Measurements from ENCODE around the gene SRSF8. TPM values are rescaled to one million over a fixed set of nuclear protein-coding genes. Genes with fewer than 3 reads are reported as not detected.

The SRSF8 gene
- polyA plus RNA-seq, 3 donors, result 68.3 to 72.1 (median 71.6) TPM

GRCh38 chr11:95067039-95067840 lies 521 bp downstream of the SRSF8 start:
- DNase-seq (ENCODE audit: low read depth in 3 of 3, low spot score in 2 of 3), result peak; percentile 64 to 66 (median 65)

DNA sequence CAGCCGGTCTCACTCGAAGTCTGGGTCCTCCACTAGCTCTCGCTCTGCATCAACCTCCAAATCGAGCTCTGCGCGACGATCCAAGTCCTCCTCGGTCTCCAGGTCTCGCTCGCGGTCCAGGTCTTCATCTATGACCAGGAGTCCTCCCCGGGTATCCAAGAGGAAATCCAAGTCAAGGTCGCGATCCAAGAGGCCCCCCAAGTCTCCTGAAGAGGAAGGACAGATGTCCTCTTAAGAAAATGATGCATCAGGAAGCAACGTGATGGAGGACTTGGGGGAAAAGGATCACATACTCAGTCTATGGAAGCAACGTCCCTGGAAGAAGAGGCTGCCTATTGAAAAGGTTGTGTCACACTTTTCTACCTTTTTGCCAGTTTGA lies 1.1 kb downstream of the SRSF8 start:
- no peak for DNase-seq (ENCODE audit: low read depth in 3 of 3, low spot score in 2 of 3)

- peak; percentile 78 to 86 (median 81) for DNase-seq (ENCODE audit: low read depth in 3 of 3, low spot score in 2 of 3)
Measured at GRCh38 chr11:95068549-95068948, 1.8 kb downstream of the SRSF8 start.

DNA sequence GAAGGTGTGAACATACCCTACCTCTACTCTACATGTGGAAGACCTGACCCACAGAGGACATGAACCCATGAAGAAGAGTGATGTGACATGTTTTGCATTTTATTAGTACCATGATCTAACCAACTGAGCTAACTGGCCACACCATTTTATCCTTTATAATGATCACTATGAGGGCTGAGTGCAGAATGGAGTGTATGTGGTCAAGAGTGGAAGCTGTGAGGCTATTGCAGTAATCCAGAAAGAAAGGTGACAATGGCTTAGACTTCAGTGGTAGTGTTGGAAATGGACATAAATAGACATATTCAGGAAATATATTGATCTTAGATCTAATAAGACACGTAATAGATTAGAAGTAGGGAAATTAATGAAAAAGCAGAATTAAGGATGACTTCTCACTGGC lies 3.8 kb downstream of the SRSF8 start:
- DNase-seq (ENCODE audit: low read depth in 3 of 3, low spot score in 2 of 3), result no peak

- DNase-seq (ENCODE audit: low read depth in 3 of 3, low spot score in 2 of 3), result no peak
Measured at GRCh38 chr11:95072948-95073347, 6.2 kb downstream of the SRSF8 start.

DNA sequence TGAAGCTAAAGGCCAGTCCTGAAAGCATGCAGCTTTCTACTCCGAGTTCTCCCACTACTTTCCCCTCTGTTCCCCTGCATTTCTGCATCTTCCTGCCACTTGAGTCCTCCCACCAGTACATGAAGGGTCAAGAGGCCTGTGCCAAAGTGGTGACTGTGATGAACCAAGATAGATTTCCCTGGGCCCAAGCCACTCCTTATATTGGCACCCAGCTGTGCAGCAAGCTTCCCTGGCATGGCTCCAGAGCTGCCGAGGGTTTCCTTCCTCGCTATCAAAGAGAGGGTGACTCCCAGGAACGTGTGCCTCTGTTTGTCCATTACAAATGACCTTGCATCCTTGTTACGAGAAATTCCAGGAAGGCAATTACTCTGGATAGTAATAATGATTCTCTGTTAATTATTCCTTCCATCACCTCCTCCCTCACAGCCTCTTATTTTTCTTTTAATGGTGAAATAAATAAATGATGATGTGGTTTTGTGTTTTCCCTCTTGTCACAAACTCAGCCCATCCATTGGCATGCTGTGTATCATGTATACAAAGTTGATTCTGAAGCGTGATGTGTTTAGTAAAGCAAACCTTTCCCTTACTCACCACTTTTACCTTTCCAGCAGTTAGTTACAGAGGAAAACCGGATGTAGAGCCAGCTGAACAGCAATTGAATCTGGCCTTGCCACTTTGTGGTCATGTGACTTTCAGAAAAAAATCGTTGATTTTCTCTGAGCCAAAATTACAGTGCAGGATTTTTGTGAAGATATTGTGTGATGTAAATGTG lies 8.3 kb downstream of the SRSF8 start:
- no peak for DNase-seq (ENCODE audit: low read depth in 3 of 3, low spot score in 2 of 3)

- no peak for DNase-seq (ENCODE audit: low read depth in 3 of 3, low spot score in 2 of 3)
Measured at GRCh38 chr11:95076416-95076815, 9.7 kb downstream of the SRSF8 start.

DNA sequence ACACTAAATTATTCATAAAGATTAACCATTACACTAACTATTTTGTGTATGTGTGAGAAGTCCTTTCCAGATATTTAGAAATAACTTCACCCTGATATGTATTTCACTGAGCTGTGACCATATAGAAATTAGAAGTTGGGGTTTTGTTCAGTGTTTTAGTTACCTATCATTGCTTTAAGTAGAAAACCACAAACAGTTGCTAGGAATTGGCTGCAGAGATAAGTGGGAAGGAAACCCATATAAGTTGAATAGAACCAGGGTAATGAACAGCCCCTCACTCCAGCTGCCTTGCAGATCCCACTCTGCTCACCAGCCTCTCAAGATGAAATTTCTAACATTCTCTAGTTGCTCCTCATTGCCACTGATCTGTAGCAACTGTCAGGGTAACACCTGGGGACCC lies 10.3 kb downstream of the SRSF8 start:
- no peak for DNase-seq (ENCODE audit: low read depth in 3 of 3, low spot score in 2 of 3)

- DNase-seq (ENCODE audit: low read depth in 3 of 3, low spot score in 2 of 3), result no peak
Measured at GRCh38 chr11:95078526-95078925, 11.8 kb downstream of the SRSF8 start.

DNA sequence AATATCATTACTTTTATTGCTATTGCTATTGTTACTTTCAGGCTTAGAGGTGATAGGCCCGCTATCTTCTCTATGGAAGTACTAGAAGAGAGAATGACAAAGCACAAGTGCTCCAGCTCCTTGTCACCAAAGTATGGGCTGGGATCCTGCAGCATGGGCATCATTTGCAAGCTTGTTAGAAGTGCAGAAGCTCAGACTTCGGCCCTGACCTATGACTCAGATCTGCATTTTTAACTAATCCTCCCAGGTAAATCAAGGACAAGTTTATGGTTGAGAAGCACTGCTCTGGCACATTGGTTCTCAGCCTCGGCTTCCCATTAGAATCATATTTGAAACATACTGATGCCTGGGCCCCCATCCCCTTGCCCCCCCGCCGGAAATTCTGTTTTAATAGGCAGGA lies 14.3 kb downstream of the SRSF8 start:
- no peak for DNase-seq (ENCODE audit: low read depth in 3 of 3, low spot score in 2 of 3)

GRCh38 chr11:95081412-95081811 lies 14.7 kb downstream of the SRSF8 start:
- no peak for DNase-seq (ENCODE audit: low read depth in 3 of 3, low spot score in 2 of 3)

DNA sequence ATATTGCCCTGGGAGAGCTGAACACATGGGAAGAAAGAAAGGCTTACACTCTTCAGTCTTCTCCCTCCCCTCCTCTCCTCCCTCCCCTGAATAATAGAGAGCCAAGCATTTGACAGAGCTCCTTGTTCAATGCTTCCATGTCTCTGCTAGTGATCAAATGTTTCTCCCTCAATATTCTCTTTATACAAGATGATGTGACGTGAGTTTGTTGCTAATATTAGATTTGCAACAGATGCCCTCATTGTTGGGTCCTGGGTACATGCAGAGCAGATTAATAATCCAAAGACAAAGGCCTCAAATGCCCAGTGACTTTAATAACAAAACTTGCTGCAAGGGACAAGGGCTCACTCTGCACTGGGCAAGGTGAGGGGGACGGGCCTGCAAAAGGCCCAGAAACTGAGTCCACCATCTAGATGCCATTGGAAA lies 15.9 kb downstream of the SRSF8 start:
- DNase-seq (ENCODE audit: low read depth in 3 of 3, low spot score in 2 of 3), result no peak

- no peak for DNase-seq (ENCODE audit: low read depth in 3 of 3, low spot score in 2 of 3)
Measured at GRCh38 chr11:95084509-95084908, 17.8 kb downstream of the SRSF8 start.

DNA sequence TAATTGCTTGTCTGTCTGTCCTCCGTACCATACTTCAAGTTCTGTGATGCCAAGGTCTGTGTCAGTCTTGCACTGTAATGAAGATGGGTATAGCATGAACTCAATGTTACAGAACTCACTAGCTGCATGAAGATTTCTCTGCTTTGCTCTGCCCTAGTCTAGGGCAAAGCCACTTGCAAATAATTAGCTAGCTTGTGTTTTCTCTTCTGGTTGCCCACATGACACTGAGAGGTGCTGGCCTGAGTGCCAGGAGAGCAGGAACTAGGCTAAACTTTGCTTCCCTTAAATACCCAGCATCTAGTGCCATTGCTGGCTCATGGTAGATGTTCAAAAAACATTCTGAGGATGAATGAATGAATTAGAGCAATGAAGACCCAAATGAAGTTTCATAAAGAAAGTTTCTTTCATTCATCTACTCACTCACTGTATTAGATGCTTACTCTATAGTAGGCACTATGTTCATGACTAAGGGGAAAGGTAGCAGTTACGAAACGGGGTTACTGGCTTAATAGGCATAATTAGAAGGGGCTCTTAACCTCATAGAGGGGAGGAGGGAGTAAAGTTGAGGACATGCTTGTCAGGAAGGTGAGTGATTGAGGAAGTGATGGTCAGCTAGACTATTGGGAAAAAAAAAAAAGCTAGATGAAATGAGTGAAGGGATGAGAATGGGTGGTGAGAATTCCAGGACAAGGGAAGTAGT lies 18.5 kb downstream of the SRSF8 start:
- no peak for DNase-seq (ENCODE audit: low read depth in 3 of 3, low spot score in 2 of 3)

DNA sequence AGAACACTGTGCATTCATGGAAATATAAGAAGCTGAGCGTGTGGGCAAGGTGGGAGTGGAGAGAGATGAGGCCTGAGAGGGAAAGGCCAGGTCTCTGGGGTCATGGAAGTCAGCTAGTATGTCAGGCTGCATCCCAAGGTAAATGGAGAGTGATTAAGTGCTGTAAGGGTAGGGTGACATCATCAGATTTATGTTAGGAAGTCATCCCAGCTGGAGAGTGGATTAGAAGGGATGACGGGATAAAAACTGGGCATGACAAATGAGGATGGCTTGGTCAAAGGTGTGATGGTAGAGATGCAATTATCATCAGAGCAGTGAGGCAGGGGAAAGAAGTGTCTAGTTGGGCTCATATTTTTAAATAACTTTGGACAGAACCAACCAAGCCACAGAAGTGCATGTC lies 19.4 kb downstream of the SRSF8 start:
- no peak for DNase-seq (ENCODE audit: low read depth in 3 of 3, low spot score in 2 of 3)

- DNase-seq (ENCODE audit: low read depth in 3 of 3, low spot score in 2 of 3), result no peak
Measured at GRCh38 chr11:95086836-95087570, 20.3 kb downstream of the SRSF8 start.

- no peak for DNase-seq (ENCODE audit: low read depth in 3 of 3, low spot score in 2 of 3)
Measured at GRCh38 chr11:95088946-95089619, 22.4 kb downstream of the SRSF8 start.

GRCh38 chr11:95089620-95090542 lies 23.2 kb downstream of the SRSF8 start, which contains the start of gene ENDOD1:
TSS of gene ENDOD1 (plus strand) at chr11:95089846. CDS start at chr11:95089928, 82 bp downstream.
- peak; percentile 48 to 68 (median 61) for DNase-seq (ENCODE audit: low read depth in 3 of 3, low spot score in 2 of 3)

DNA sequence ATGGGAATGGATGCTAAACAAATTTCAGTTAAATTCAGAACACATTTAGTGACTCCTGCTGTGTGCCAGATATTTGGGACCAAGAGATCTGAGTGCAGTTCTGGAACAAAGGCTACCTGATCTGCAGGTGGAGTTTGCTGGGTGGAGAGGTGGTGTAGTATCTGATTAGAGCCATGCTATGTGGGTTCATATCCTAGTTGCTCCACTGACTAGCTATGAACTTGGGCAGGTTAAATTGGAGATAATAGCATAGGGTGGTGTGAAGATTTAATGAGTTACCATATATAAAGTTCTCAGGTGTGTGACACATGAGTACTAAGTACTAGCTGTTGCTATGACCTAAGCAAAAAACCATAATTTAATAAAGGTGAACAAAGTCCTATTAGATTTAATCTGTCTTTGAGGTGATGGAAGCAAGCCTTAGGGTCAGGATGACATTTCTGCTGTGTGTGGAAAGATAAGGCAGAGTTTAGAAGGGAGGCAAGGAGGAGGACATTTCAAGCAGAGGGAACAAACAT lies 25.0 kb downstream of the SRSF8 start:
- DNase-seq (ENCODE audit: low read depth in 3 of 3, low spot score in 2 of 3), result no peak
